ENCODE measurements around the gene ANKRD34B. TPM values are rescaled to one million over a fixed set of nuclear protein-coding genes. Genes with fewer than 3 reads are reported as not detected.

ANKRD34B gene
- total and polyA plus RNA-seq, 10 of the 15 experiments (the other 5 are each of a cell fraction or from before 2014, with no cell fraction given) = under 0.01 TPM; not detected in 9

DNA sequence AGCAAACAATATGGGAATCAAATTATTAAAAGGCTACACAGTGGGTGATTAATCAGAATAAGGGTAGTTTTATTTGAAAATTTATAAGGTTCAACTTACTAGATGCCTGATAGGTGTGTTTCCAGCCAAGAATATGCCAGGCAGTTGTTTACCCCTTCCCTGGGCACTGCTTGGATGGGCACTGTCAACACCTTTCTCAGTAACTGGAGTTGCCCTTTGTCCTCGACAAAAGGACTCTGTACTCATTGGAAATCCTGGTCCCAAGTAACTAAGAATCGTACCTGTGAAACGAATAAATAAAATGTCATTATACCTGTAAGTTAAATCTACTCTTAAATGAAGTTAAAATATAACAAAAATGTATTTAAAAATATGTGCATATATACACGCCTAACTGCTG lies 15.0 kb downstream of the ANKRD34B start:
- Histone ChIP-seq H2AFZ (ENCODE audit: control insufficient read depth, low read depth, low read length) (no peak overlapping the region), H3K4me2 (ENCODE audit: control insufficient read depth, insufficient read depth) (no peak overlapping the region), H3K4me3 (no peak overlapping the region), H3K36me3 (ENCODE audit: control insufficient read depth in 2 of 2, insufficient read depth in 2 of 2, low read length in 1 of 2) (no peaks in the 10 kb centered on the region), H3K9me3 (replicated peaks; ENCODE audit: control insufficient read depth, insufficient read depth, low read length) (no peaks in the 10 kb centered on the region), H4K20me1 (ENCODE audit: control insufficient read depth, insufficient read depth) (no peaks in the 10 kb centered on the region; the same call in 1 of the 2 replicates), H3K9ac (ENCODE audit: control insufficient read depth, insufficient read depth, low read length) (no peak overlapping the region), H3K27me3 (replicated peaks in 1 of 2; ENCODE audit: control insufficient read depth in 2 of 2, insufficient read depth in 2 of 2, low read length in 1 of 2) (no peaks in the 10 kb centered on the region), H3K27ac (ENCODE audit: control insufficient read depth, insufficient read depth) (no peak overlapping the region), H3K4me1 (ENCODE audit: control insufficient read depth, insufficient read depth, low read length) (no peaks in the 10 kb centered on the region), H3K79me2 (ENCODE audit: control insufficient read depth, insufficient read depth, low read length) (no peaks in the 10 kb centered on the region)
- ChIA-PET CTCF (no interaction called here), POLR2A (no interaction called here), RAD21 (ENCODE audit: unreplicated experiment) (no interaction called here), SMC1A (ENCODE audit: uncharacterized antibody, unreplicated experiment) (no interaction called here)
- intact Hi-C loops (cut with micrococcal nuclease; ENCODE audit: unreplicated experiment) (no loop called here), in situ Hi-C loops (cut with MboI) (no loop called here)
- DNase-seq (ENCODE audit: low read depth, low spot score) (no peak), ATAC-seq (no peak), FAIRE-seq (no peak)
- BruUV-seq (replicated peaks) = no TSS peak
- WGBS (ENCODE audit: insufficient coverage, insufficient replicate concordance, low lambda C conversion rate, missing lambda C conversion rate) = 58% methylated on average over 4 of the region's 4 CpGs
- TF ChIP-seq RFX5 (IDR thresholded peaks at IDR 0.05; ENCODE audit: low read depth, low read length) = no peak
- TF ChIP-seq, protein P1, sequence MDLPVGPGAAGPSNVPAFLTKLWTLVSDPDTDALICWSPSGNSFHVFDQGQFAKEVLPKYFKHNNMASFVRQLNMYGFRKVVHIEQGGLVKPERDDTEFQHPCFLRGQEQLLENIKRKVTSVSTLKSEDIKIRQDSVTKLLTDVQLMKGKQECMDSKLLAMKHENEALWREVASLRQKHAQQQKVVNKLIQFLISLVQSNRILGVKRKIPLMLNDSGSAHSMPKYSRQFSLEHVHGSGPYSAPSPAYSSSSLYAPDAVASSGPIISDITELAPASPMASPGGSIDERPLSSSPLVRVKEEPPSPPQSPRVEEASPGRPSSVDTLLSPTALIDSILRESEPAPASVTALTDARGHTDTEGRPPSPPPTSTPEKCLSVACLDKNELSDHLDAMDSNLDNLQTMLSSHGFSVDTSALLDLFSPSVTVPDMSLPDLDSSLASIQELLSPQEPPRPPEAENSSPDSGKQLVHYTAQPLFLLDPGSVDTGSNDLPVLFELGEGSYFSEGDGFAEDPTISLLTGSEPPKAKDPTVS (IDR thresholded peaks at IDR 0.05; ENCODE audit: low read depth, low read length) = no peak
- TF ChIP-seq, protein P2, sequence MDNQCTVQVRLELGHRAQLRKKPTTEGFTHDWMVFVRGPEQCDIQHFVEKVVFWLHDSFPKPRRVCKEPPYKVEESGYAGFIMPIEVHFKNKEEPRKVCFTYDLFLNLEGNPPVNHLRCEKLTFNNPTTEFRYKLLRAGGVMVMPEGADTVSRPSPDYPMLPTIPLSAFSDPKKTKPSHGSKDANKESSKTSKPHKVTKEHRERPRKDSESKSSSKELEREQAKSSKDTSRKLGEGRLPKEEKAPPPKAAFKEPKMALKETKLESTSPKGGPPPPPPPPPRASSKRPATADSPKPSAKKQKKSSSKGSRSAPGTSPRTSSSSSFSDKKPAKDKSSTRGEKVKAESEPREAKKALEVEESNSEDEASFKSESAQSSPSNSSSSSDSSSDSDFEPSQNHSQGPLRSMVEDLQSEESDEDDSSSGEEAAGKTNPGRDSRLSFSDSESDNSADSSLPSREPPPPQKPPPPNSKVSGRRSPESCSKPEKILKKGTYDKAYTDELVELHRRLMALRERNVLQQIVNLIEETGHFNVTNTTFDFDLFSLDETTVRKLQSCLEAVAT (IDR thresholded peaks at IDR 0.05) = no peak
- TF ChIP-seq SUPT20H (IDR thresholded peaks at IDR 0.05; ENCODE audit: borderline replicate concordance, control insufficient read depth, low read depth, low read length) = no peak
- no peak for TF ChIP-seq CHD1 (IDR thresholded peaks at IDR 0.05; ENCODE audit: low read depth, low read length)

Data from GM12878 (cell line).